Thyroid gland (tissue), 4 donors: ENCODE data around the gene PTPRG.

Experiments used
- POLR2A ChIP-seq, 2 donors: fragments of 450-650 bp; IDR thresholded peaks; one replicate each; pipeline ENCODE4 v1.6.1; 2017; ENCODE audit warnings: antibody characterized with exemption in 2 of 2, mild to moderate bottlenecking in 2 of 2, moderate library complexity in 1 of 2
- TF ChIP-seq, protein P1 (sequence below), 6 experiments: fragments of 200-600 bp in 3 of 6; fragments of 450-650 bp in 3 of 6; sonication (generic) in 3 of 6; IDR thresholded peaks; one replicate each; pipeline ENCODE4 v1.5.1; 2016 to 2019; ENCODE audit warnings: antibody characterized with exemption in 6 of 6, mild to moderate bottlenecking in 2 of 6, inconsistent platforms in 1 of 6, moderate library complexity in 1 of 6

GRCh38 chr3:62209101-62209500 lies 647.7 kb downstream of the PTPRG start:
- TF ChIP-seq, protein P1, sequence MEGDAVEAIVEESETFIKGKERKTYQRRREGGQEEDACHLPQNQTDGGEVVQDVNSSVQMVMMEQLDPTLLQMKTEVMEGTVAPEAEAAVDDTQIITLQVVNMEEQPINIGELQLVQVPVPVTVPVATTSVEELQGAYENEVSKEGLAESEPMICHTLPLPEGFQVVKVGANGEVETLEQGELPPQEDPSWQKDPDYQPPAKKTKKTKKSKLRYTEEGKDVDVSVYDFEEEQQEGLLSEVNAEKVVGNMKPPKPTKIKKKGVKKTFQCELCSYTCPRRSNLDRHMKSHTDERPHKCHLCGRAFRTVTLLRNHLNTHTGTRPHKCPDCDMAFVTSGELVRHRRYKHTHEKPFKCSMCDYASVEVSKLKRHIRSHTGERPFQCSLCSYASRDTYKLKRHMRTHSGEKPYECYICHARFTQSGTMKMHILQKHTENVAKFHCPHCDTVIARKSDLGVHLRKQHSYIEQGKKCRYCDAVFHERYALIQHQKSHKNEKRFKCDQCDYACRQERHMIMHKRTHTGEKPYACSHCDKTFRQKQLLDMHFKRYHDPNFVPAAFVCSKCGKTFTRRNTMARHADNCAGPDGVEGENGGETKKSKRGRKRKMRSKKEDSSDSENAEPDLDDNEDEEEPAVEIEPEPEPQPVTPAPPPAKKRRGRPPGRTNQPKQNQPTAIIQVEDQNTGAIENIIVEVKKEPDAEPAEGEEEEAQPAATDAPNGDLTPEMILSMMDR (IDR thresholded peaks at IDR 0.05), result no peak
- no peak for TF ChIP-seq POLR2A (IDR thresholded peaks at IDR 0.05)
